Mesendoderm (in vitro differentiated cells): ENCODE results near the gene DOCK2.
A peak's percentile ranks its signal among the peaks of the same experiment; 100 is the strongest.

Experiments
- DNase-seq: peaks from one replicate; pipeline ENCODE4 v3.0.0; 2013
- H2AK5ac ChIP-seq: 2 replicates; pipeline ENCODE4 v1.6.1; 2013; ENCODE audit warnings: low read length, inconsistent platforms
- H2BK120ac ChIP-seq: 2 replicates; pipeline ENCODE4 v1.6.1; 2013; ENCODE audit warnings: low read depth, mild to moderate bottlenecking, low read length, moderate library complexity, mixed read lengths
- H2BK15ac ChIP-seq: replicated peaks from 2 replicates; pipeline ENCODE4 v1.6.1; 2013; ENCODE audit warnings: low read depth, mild to moderate bottlenecking, moderate library complexity
- H2BK5ac ChIP-seq: 2 replicates; pipeline ENCODE4 v1.6.1; 2013; ENCODE audit warnings: low read length, inconsistent platforms
- H3K18ac ChIP-seq: 2 replicates; pipeline ENCODE4 v1.6.1; 2013; ENCODE audit warnings: mild to moderate bottlenecking, low read length, mixed read lengths
- H3K23ac ChIP-seq: one replicate; pipeline ENCODE4 v1.6.1; 2013; ENCODE audit warnings: low read length
- H3K27ac ChIP-seq: 2 replicates; pipeline ENCODE4 v1.5.1; 2013; ENCODE audit warnings: low read depth, mild to moderate bottlenecking, inconsistent platforms, low read length, moderate library complexity
- H3K27me3 ChIP-seq: 2 replicates; pipeline ENCODE4 v1.6.1; 2013; ENCODE audit warnings: low read length, control low read depth, mild to moderate bottlenecking, inconsistent platforms; ENCODE audit not compliant: insufficient read depth, poor library complexity
- H3K36me3 ChIP-seq: 2 replicates; pipeline ENCODE4 v1.6.1; 2013; ENCODE audit warnings: low read length, inconsistent platforms; ENCODE audit not compliant: control insufficient read depth, insufficient read depth
- H3K4ac ChIP-seq: one replicate; pipeline ENCODE4 v1.6.1; 2013; ENCODE audit warnings: low read depth, mild to moderate bottlenecking, low read length, moderate library complexity
- H3K4me1 ChIP-seq: 2 replicates; pipeline ENCODE4 v1.6.1; 2013; ENCODE audit warnings: low read depth, low read length, inconsistent platforms; ENCODE audit not compliant: control insufficient read depth
- H3K4me2 ChIP-seq: 2 replicates; pipeline ENCODE4 v1.6.1; 2013; ENCODE audit warnings: low read length
- H3K4me3 ChIP-seq: 2 replicates; pipeline ENCODE4 v1.5.1; 2013; ENCODE audit warnings: mild to moderate bottlenecking, low read length
- H3K56ac ChIP-seq: one replicate; pipeline ENCODE4 v1.6.1; 2013; ENCODE audit warnings: low read length
- H3K79me1 ChIP-seq: 2 replicates; pipeline ENCODE4 v1.6.1; 2013; ENCODE audit warnings: low read length, inconsistent platforms
- H3K79me2 ChIP-seq: 2 replicates; pipeline ENCODE4 v1.6.1; 2013; ENCODE audit warnings: mild to moderate bottlenecking, low read length; ENCODE audit not compliant: control insufficient read depth, insufficient read depth
- H3K9ac ChIP-seq: 2 replicates; pipeline ENCODE4 v1.6.1; 2013; ENCODE audit warnings: low read length, inconsistent platforms
- H4K5ac ChIP-seq: one replicate; pipeline ENCODE4 v1.6.1; 2013; ENCODE audit warnings: low read length
- H4K8ac ChIP-seq: one replicate; pipeline ENCODE4 v1.6.1; 2013; ENCODE audit warnings: low read depth, mild to moderate bottlenecking, control low read depth, low read length, moderate library complexity
- WGBS: extraction: QIAGEN DNeasy Blood & Tissue Kit; methylation state at CpG from one replicate; pipeline ENCODE4 v1.1.7; 2013; ENCODE audit warnings: low lambda C conversion rate, missing lambda C conversion rate; ENCODE audit not compliant: insufficient coverage; ENCODE audit errors: extremely low coverage; 5-methylcytosine and 5-hydroxymethylcytosine counted together

The DOCK2 gene

DNA sequence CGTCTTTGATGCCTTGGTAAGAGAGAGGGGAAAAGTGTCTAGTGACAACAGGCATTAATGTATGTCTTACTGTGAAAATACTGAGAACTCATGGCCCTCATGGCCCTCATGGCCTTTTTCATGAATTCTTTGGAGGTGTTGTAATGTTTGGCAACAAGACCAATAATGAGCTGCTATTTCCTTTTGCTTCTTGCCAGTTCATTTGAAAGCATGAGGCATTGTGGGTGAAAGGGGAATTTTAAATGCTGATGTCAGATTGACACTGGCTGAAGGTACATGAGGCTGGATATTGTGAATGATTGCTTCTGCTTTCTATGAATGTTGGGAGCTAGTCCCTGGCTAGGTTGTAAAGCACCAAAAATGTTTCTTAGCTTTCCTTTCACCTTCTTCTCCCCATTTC lies 79.2 kb downstream of the DOCK2 start:
- Histone ChIP-seq H3K79me1 (no peaks in the 10 kb centered on the region), H3K23ac (no peak overlapping the region), H2BK120ac (no peak overlapping the region), H4K8ac (no peak overlapping the region), H3K36me3 (no peaks in the 10 kb centered on the region), H3K79me2 (no peaks in the 10 kb centered on the region), H2AK5ac (no peak overlapping the region), H3K4me2 (no peak overlapping the region), H3K27ac (no peak overlapping the region), H3K56ac (no peak overlapping the region), H4K5ac (no peak overlapping the region), H3K9ac (no peak overlapping the region), H2BK5ac (no peak overlapping the region), H3K4ac (no peak overlapping the region), H3K18ac (no peak overlapping the region), H3K4me3 (no peak overlapping the region), H3K4me1 (no peaks in the 10 kb centered on the region), H3K27me3 (no peaks in the 10 kb centered on the region), H2BK15ac (no peak overlapping the region)
- WGBS: no CpG with 5 or more reads among the region's 1 CpG
- DNase-seq: peak; percentile 22

DNA sequence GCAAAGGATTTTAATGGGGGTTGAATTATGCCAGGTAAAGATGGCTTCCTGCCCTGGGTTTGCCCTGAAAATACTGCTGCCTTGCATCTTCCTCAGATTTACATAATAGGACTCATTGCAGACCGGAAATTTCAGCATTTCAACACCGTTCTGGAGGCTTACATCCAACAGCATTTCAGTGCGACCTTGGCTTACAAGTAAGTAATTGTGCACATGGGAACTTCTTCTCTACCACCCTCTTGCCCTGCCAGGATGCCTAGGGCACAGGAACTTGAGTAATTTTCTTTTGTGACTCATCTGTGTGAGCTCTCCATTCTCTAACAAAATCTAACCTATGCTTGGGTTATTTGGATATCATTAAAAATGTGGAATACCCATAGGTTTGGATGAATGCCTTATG lies 80.2 kb downstream of the DOCK2 start:
- no peak for DNase-seq
- Histone ChIP-seq H2BK5ac (no peak overlapping the region), H2BK15ac (no peak overlapping the region), H3K27ac (no peak overlapping the region), H4K8ac (no peak overlapping the region), H3K56ac (no peak overlapping the region), H3K79me2 (no peaks in the 10 kb centered on the region), H3K36me3 (no peaks in the 10 kb centered on the region), H2AK5ac (no peak overlapping the region), H3K27me3 (no peaks in the 10 kb centered on the region), H3K9ac (no peak overlapping the region), H4K5ac (no peak overlapping the region), H3K4me1 (no peaks in the 10 kb centered on the region), H3K18ac (no peak overlapping the region), H3K4me2 (no peak overlapping the region), H3K23ac (no peak overlapping the region), H3K4ac (no peak overlapping the region), H3K4me3 (no peak overlapping the region), H2BK120ac (no peak overlapping the region), H3K79me1 (no peaks in the 10 kb centered on the region)
- no CpG with 5 or more reads among the region's 3 CpGs for WGBS

DNA sequence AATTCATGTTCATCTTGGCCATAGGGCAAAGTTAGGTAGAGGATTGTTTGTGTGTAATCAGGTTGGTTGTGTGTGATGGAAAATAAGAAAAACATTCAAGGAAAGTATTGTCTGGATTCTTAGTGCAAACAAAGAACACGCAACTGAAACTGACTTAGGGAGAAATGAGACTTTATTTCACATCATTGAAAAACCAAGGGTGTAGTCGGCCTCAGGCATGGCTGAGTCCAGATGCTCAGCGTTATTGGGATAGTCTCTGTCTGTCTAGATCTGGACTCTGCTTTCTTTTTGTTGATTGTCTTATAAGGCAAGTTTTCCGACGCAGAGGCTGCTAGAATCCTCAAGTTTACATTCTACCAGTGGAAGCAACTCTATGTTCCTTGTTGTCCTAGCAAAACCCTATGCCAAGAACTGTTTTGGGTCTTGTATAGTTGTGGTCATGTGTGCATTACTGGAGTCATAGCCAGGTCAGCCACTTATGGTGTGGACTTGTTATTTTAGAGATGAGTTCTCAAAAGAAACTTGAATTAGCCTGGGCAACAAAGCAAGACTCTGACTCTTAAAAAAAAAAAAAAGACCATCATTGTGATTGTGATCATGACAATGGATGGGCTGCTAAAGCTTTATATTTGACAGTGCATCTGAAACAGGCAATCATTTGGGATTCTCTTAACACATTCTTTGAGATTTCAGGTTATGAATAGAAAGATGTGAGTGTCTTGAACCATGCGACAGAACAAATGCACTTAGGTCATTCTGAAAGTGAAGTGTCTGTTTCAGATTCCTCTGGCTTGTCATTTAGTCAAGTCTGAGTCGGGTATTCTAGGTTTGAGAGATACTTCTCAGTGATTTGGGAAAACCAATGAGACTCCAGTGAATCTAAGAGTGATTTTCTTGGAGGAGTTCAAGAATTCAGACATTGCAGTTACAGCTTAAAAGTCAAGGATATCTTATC lies 82.6 kb downstream of the DOCK2 start:
- Histone ChIP-seq H2BK5ac (no peak overlapping the region), H4K8ac (no peak overlapping the region), H3K4me3 (no peak overlapping the region), H3K4me1 (no peaks in the 10 kb centered on the region), H3K23ac (no peak overlapping the region), H3K79me2 (no peaks in the 10 kb centered on the region), H2AK5ac (no peak overlapping the region), H3K4ac (no peak overlapping the region), H3K36me3 (no peaks in the 10 kb centered on the region), H4K5ac (no peak overlapping the region), H3K27ac (no peak overlapping the region), H2BK15ac (no peak overlapping the region), H3K18ac (no peak overlapping the region), H3K56ac (no peak overlapping the region), H3K27me3 (no peaks in the 10 kb centered on the region), H3K79me1 (no peaks in the 10 kb centered on the region), H3K9ac (no peak overlapping the region), H2BK120ac (no peak overlapping the region), H3K4me2 (no peak overlapping the region)
- no peak for DNase-seq
- no CpG with 5 or more reads among the region's 7 CpGs for WGBS

DNA sequence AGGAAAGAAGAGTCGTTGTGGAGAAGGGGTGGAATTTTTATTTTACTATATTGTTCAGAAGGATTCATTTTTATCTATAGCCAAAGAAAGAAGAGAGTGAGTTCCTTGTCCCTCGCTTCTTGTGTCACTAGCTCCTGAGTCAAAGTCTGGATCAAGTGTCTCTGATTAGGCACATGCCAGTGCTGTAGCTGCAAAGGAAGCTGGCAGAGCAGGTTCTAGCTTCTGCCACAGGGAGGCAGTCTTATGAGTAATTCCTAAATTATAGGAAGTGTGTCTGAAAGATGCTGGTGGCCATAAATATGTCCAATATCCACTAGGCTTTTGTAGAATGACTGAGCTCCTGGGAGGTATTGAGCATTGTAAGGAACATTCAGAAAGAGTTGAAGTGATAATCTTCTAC lies 84.7 kb downstream of the DOCK2 start:
- no peaks in the 10 kb centered on the region for H3K4me1 ChIP-seq
- 100% methylated on average over 1 of the region's 2 CpGs for WGBS
- H3K79me1 ChIP-seq: no peaks in the 10 kb centered on the region
- no peaks in the 10 kb centered on the region for H3K27me3 ChIP-seq
- no peak overlapping the region for H4K5ac ChIP-seq
- H3K4ac ChIP-seq: no peak overlapping the region
- no peak overlapping the region for H4K8ac ChIP-seq
- H3K9ac ChIP-seq: no peak overlapping the region
- no peaks in the 10 kb centered on the region for H3K79me2 ChIP-seq
- H3K18ac ChIP-seq: no peak overlapping the region
- H3K56ac ChIP-seq: no peak overlapping the region
- H3K4me2 ChIP-seq: no peak overlapping the region
- no peak overlapping the region for H2AK5ac ChIP-seq
- H3K23ac ChIP-seq: no peak overlapping the region
- H2BK15ac ChIP-seq: no peak overlapping the region
- H3K4me3 ChIP-seq: no peak overlapping the region
- H3K27ac ChIP-seq: no peak overlapping the region
- H2BK5ac ChIP-seq: no peak overlapping the region
- no peak for DNase-seq
- no peaks in the 10 kb centered on the region for H3K36me3 ChIP-seq
- H2BK120ac ChIP-seq: no peak overlapping the region

DNA sequence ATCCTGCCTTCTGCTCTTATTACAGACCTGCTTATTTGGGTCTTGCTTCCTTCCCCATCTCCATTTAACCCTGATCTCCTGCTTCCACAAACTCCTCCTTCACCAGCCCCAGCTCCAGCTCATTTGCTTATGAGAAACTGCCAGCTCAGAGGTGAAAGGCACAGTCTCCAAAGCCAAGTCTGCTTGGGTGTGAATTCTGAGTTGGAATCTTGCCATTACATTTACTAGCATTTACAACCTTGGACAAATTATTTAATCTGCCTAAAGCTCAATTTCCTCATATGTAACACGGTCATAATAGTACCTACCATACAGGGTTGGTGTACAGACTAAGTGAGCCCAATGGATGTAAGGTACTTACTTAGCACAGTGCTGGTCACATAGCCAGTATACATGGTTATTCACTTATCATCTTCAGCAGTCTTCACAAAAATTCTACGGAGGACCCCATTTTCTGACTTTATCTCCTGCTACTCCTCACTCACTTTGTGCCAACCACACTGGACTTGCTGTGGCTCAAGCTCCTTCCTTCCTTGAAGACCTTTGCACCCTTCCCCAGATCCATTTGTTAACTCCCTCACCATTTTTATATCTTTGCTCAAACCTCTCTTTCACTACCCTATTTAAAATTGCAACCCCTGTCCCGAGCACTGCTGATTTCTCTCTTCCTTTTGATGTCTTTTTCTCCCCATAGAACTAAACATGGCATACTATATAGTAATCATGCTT lies 86.2 kb downstream of the DOCK2 start:
- Histone ChIP-seq H2BK120ac (no peak overlapping the region), H3K4me3 (no peak overlapping the region), H3K79me1 (no peaks in the 10 kb centered on the region), H2BK5ac (no peak overlapping the region), H2BK15ac (no peak overlapping the region), H3K23ac (no peak overlapping the region), H3K4me1 (no peaks in the 10 kb centered on the region), H3K27ac (no peak overlapping the region), H3K4me2 (no peak overlapping the region), H3K9ac (no peak overlapping the region), H2AK5ac (no peak overlapping the region), H3K56ac (no peak overlapping the region), H4K5ac (no peak overlapping the region), H3K36me3 (no peaks in the 10 kb centered on the region), H3K18ac (no peak overlapping the region), H4K8ac (no peak overlapping the region), H3K27me3 (no peaks in the 10 kb centered on the region), H3K79me2 (no peaks in the 10 kb centered on the region), H3K4ac (no peak overlapping the region)
- no CpG with 5 or more reads among the region's 3 CpGs for WGBS
- no peak for DNase-seq
